Endothelial cell (in vitro differentiated cells): ENCODE measurements around the gene TROAP. TPM values are rescaled to one million over a fixed set of nuclear protein-coding genes. Genes with fewer than 3 reads are reported as not detected.
A peak's percentile ranks its signal among the peaks of the same experiment; 100 is the strongest.

Experiments used
- DNase-seq: peaks from one replicate; pipeline ENCODE4 v3.0.0; 2021; ENCODE audit warnings: low spot score
- H3K27ac Mint-ChIP-seq: one replicate; pipeline ENCODE4 v1.8.0; 2021; ENCODE audit warnings: mixed read lengths, inconsistent platforms; ENCODE audit not compliant: unreplicated experiment
- H3K27me3 Mint-ChIP-seq: one replicate; pipeline ENCODE4 v1.8.0; 2021; ENCODE audit warnings: mild to moderate bottlenecking, moderate library complexity, mixed read lengths, inconsistent platforms; ENCODE audit not compliant: unreplicated experiment
- H3K36me3 Mint-ChIP-seq: one replicate; pipeline ENCODE4 v1.8.0; 2021; ENCODE audit warnings: mild to moderate bottlenecking, low read depth, mixed read lengths, inconsistent platforms; ENCODE audit not compliant: unreplicated experiment
- H3K4me1 Mint-ChIP-seq: one replicate; pipeline ENCODE4 v1.8.0; 2021; ENCODE audit warnings: mild to moderate bottlenecking, mixed read lengths, inconsistent platforms; ENCODE audit not compliant: unreplicated experiment
- H3K4me3 Mint-ChIP-seq: one replicate; pipeline ENCODE4 v1.8.0; 2021; ENCODE audit warnings: mild to moderate bottlenecking, mixed read lengths, inconsistent platforms; ENCODE audit not compliant: unreplicated experiment
- H3K9me3 Mint-ChIP-seq: one replicate; pipeline ENCODE4 v1.8.0; 2021; ENCODE audit warnings: mixed read lengths, inconsistent platforms; ENCODE audit not compliant: unreplicated experiment
- long read RNA-seq: library from polyadenylated mRNA; unstranded; transcript quantifications from one replicate; pipeline ENCODE4 v2.0.0, GENCODE V29; 2020; ENCODE audit not compliant: unreplicated experiment
- total RNA-seq: library from RNA; stranded (reverse); fragmentation: NEBNext Ultra II Directional; extraction: Animal tissue kit (Norgen Biotek cat#: 25700); gene quantifications from one replicate; pipeline ENCODE4 v1.2.1, GENCODE V29; 2021; ENCODE audit not compliant: unreplicated experiment
- TF ChIP-seq, protein P1 (sequence below): fragments of 200-600 bp; sonication (generic); IDR thresholded peaks from one replicate; pipeline ENCODE4 v1.5.0; 2021; ENCODE audit warnings: antibody characterized with exemption; ENCODE audit not compliant: unreplicated experiment

The TROAP gene
- 12.4 TPM for total RNA-seq
- long read RNA-seq, partial matches to known transcripts: 0 of 1 reads
- long read RNA-seq, other reads (novel, unspliced or antisense): 1 of 1 reads

- peak within 1 kb of the TSS; percentile 84 for H3K27ac Mint-ChIP-seq
- no peaks in the 10 kb centered on the region for H3K9me3 Mint-ChIP-seq
- H3K27me3 Mint-ChIP-seq: peaks cover 6% of the 10 kb centered on the region
- peaks cover 13% of the 10 kb centered on the region for H3K4me1 Mint-ChIP-seq
- H3K36me3 Mint-ChIP-seq: no peaks in the 10 kb centered on the region
- TF ChIP-seq, protein P1, sequence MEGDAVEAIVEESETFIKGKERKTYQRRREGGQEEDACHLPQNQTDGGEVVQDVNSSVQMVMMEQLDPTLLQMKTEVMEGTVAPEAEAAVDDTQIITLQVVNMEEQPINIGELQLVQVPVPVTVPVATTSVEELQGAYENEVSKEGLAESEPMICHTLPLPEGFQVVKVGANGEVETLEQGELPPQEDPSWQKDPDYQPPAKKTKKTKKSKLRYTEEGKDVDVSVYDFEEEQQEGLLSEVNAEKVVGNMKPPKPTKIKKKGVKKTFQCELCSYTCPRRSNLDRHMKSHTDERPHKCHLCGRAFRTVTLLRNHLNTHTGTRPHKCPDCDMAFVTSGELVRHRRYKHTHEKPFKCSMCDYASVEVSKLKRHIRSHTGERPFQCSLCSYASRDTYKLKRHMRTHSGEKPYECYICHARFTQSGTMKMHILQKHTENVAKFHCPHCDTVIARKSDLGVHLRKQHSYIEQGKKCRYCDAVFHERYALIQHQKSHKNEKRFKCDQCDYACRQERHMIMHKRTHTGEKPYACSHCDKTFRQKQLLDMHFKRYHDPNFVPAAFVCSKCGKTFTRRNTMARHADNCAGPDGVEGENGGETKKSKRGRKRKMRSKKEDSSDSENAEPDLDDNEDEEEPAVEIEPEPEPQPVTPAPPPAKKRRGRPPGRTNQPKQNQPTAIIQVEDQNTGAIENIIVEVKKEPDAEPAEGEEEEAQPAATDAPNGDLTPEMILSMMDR: no peak
- H3K4me3 Mint-ChIP-seq: peak within 1 kb of the TSS; percentile 96
- peak; percentile 98 for DNase-seq
Measured at GRCh38 chr12:49322708-49323523, at the start of gene TROAP. TROAP (plus strand) TSS chr12:49323255; CDS start chr12:49323609, 354 bp downstream.

GRCh38 chr12:49273726-49274395, 49.2 kb upstream of the TROAP start:
- Mint-ChIP-seq H3K4me1 (no peaks in the 10 kb centered on the region), H3K27ac (no peak overlapping the region), H3K4me3 (no peak overlapping the region), H3K27me3 (peaks cover 1% of the 10 kb centered on the region), H3K9me3 (no peaks in the 10 kb centered on the region), H3K36me3 (peaks cover 28% of the 10 kb centered on the region)
- DNase-seq: no peak
- TF ChIP-seq, protein P1: no peak

GRCh38 chr12:49274396-49275069, 48.5 kb upstream of the TROAP start:
- Mint-ChIP-seq H3K9me3 (no peaks in the 10 kb centered on the region), H3K27me3 (peaks cover 1% of the 10 kb centered on the region), H3K4me3 (peak overlapping the region; percentile 15), H3K27ac (peak overlapping the region; percentile 30), H3K36me3 (peaks cover 26% of the 10 kb centered on the region), H3K4me1 (no peaks in the 10 kb centered on the region)
- no peak for DNase-seq
- TF ChIP-seq, protein P1: no peak

DNA sequence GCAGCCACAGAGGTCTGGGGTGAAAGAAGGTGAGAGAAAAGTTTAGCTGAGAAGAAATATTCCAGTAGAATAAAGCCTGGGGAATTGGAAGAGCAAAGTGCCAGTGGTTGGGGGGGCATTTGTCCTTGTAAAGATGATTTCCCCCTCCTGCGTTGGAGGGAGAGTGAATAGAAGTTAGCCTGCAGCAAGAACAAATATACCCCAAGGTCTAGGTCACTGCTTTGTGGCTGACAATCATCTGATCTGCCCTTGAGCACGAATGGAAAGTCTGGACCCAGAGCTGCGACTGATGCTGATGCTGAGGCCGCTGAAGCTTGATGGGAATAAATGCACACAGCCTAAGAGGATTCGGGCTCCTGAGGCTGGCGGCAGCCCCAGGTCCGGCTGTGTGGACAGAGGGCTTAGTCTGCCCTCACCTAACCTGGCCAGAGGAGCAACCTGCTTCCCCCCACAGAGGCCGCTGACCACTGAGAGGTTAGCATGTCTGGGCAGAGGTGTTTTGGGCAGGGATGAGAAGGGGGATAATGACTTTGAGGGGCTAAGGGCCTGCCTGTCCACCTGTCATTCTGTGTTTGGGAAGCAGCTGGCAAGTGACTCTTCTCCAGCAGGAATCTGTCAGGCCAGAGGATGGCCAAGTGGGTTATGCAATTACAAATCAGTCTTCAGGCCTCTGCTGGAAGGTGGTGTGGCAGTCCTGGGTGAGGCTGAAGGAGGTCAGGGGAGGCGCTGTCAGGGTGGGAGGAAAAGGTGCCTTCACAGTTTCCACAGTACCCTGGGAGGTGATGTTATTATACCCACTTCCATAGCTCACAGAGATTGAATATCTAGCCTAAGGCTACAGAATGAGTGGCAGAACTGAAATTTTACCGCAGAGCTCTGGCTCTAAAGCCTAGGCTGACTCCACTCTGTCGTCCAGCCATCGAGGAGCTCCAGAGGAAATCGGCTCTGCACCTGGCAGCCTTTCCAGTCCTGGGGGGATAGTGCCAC, 46.5 kb upstream of the TROAP start:
- TF ChIP-seq, protein P1: no peak
- Mint-ChIP-seq H3K27ac (no peak overlapping the region), H3K27me3 (peaks cover 1% of the 10 kb centered on the region), H3K36me3 (peaks cover 14% of the 10 kb centered on the region), H3K4me1 (peaks cover 12% of the 10 kb centered on the region), H3K4me3 (peak overlapping the region; percentile 1), H3K9me3 (no peaks in the 10 kb centered on the region)
- DNase-seq: no peak
